Panc1 (cell line): Measurements from ENCODE around the gene DHRS7. TPM values are rescaled to one million over a fixed set of nuclear protein-coding genes. Genes with fewer than 3 reads are reported as not detected.

Experiments used
- ATAC-seq: fragments of 200-7000 bp; cut with Tn5 transposase; 2 replicates; pipeline ENCODE4 v1.9.1; 2020; ENCODE audit warnings: mild to moderate bottlenecking, moderate library complexity
- BruUV-seq: library from RNA; stranded (reverse); fragments of 400-500 nt; replicated peaks from 2 replicates; lab custom pipeline; 2021; lab: Mats Ljungman, UMichigan
- CTCF ChIA-PET: fragments of 300-600 bp; sonication (Branson Sonifier 250); formaldehyde crosslinking; loops from one replicate; lab custom pipeline; 2022; ENCODE audit warnings: antibody characterized with exemption; lab: Charles Lee
- POLR2A ChIA-PET: fragments of 300-600 bp; sonication (Branson Sonifier 250); formaldehyde crosslinking; loops from one replicate; lab custom pipeline; 2022; ENCODE audit warnings: antibody characterized with exemption; lab: Charles Lee
- DNase-seq: peaks from one replicate; pipeline ENCODE4 v3.0.0-alpha.2; 2010; ENCODE audit warnings: low read depth, low spot score
- H3K27ac ChIP-seq: 2 replicates; pipeline ENCODE4 v1.5.1; 2011; ENCODE audit warnings: mild to moderate bottlenecking, low read length, inconsistent platforms
- H3K27me3 ChIP-seq: fragments of 200-500 bp; sonication (Bioruptor generic); 2 replicates; pipeline ENCODE4 v1.6.0; 2014; ENCODE audit warnings: low read length, inconsistent platforms; ENCODE audit not compliant: control insufficient read depth, insufficient read depth
- H3K36me3 ChIP-seq: fragments of 200-500 bp; sonication (Bioruptor generic); 2 replicates; pipeline ENCODE4 v1.5.1; 2014; ENCODE audit warnings: inconsistent platforms, mild to moderate bottlenecking, low read length, moderate library complexity; ENCODE audit not compliant: control insufficient read depth, insufficient read depth
- H3K4me1 ChIP-seq: 2 replicates; pipeline ENCODE4 v1.5.1; 2011; ENCODE audit warnings: inconsistent platforms, mild to moderate bottlenecking, low read length, moderate library complexity; ENCODE audit not compliant: control insufficient read depth, insufficient read depth
- H3K4me3 ChIP-seq, 2 experiments: 2 replicates each; pipeline ENCODE4 v1.5.1; 2011 to 2012; ENCODE audit warnings: low read depth in 2 of 2, low read length in 2 of 2, mild to moderate bottlenecking in 2 of 2, inconsistent platforms in 1 of 2, moderate library complexity in 1 of 2
- H3K9me3 ChIP-seq: fragments of 200-500 bp; sonication (Bioruptor generic); 2 replicates; pipeline ENCODE4 v1.5.1; 2014; ENCODE audit warnings: low read depth, mild to moderate bottlenecking, inconsistent platforms, low read length, moderate library complexity; ENCODE audit not compliant: control insufficient read depth, insufficient read depth
- POLR2AphosphoS5 ChIP-seq: IDR thresholded peaks from 2 replicates; pipeline ENCODE4 v1.6.1; 2012; ENCODE audit warnings: mild to moderate bottlenecking, low read depth, low read length, moderate library complexity
- REST ChIP-seq, 2 experiments: IDR thresholded peaks; 2 replicates each; pipeline ENCODE4 v1.6.1; 2011 to 2012; ENCODE audit warnings: low read depth in 2 of 2, control low read depth in 1 of 2, low read length in 1 of 2, mild to moderate bottlenecking in 1 of 2, moderate library complexity in 1 of 2; ENCODE audit not compliant: insufficient read depth in 1 of 2
- SIN3A ChIP-seq: IDR thresholded peaks from 2 replicates; pipeline ENCODE4 v1.6.1; 2012; ENCODE audit warnings: low read depth, mild to moderate bottlenecking, low read length, moderate library complexity, borderline replicate concordance; ENCODE audit not compliant: insufficient read depth
- TCF7L2 ChIP-seq: IDR thresholded peaks from 2 replicates; pipeline ENCODE4 v1.6.1; 2011; ENCODE audit warnings: mild to moderate bottlenecking, low read depth, low read length, inconsistent platforms
- in situ Hi-C: cut with HindIII; loops from 2 replicates; pipeline ENCODE4 v1.10.0; 2016; ENCODE audit warnings: low sequenced_read_pairs, low pct_unique_long_range_greater_than_20kb
- intact Hi-C: fragments of 100-400 bp; cut with micrococcal nuclease; formaldehyde crosslinking; loops from one replicate; pipeline ENCODE4 v1.10.0; 2022; ENCODE audit not compliant: unreplicated experiment
- total RNA-seq: library from RNA; stranded (reverse); gene quantifications from one replicate; pipeline ENCODE4 v1.2.1, GENCODE V29; 2021; ENCODE audit not compliant: unreplicated experiment
- TF ChIP-seq, protein P1 (sequence below): fragments of 450-650 bp; IDR thresholded peaks from 2 replicates; pipeline ENCODE4 v1.5.1; 2017; ENCODE audit warnings: mild to moderate bottlenecking

Gene DHRS7
- total RNA-seq, 1 experiment from 2014 or later, result 34.5 TPM

- ChIA-PET CTCF (interaction anchor here (0.6 kb wide), 1 partner anchor 83 kb away, joined by 3 read pairs; no protein-coding TSS in a partner anchor), POLR2A (no interaction called here)
- DNase-seq (peak; percentile 75), ATAC-seq (0 out of 2 replicates have a peak, but pooled peaks have one; percentile 48)
- H3K4me1 ChIP-seq, result no peaks in the 10 kb centered on the region
- no TSS peak for BruUV-seq
- no peak overlapping the region for H3K27ac ChIP-seq
- no peaks in the 10 kb centered on the region; the same call in 1 of the 2 replicates for H3K36me3 ChIP-seq
- H3K9me3 ChIP-seq, result no peaks in the 10 kb centered on the region
- in situ Hi-C loops, result no loop called here
- no peaks in the 10 kb centered on the region for H3K27me3 ChIP-seq
- intact Hi-C loops, result no loop called here
- no peak for TF ChIP-seq TCF7L2
- no peak overlapping the region for H3K4me3 ChIP-seq
Observed at GRCh38 chr14:60151715-60152114, 13.5 kb downstream of the DHRS7 start.

GRCh38 chr14:60134702-60135101 lies 30.5 kb downstream of the DHRS7 start:
- H3K4me1 ChIP-seq, result no peaks in the 10 kb centered on the region
- in situ Hi-C loops (no loop called here), intact Hi-C loops (no loop called here)
- no peak overlapping the region for H3K4me3 ChIP-seq
- H3K36me3 ChIP-seq, result no peaks in the 10 kb centered on the region; the same call in 1 of the 2 replicates
- no peak for DNase-seq
- POLR2A ChIA-PET, result no interaction called here
- no peak overlapping the region for H3K27ac ChIP-seq
- no peak for TF ChIP-seq POLR2AphosphoS5
- no peak for TF ChIP-seq SIN3A
- TF ChIP-seq, protein P1, sequence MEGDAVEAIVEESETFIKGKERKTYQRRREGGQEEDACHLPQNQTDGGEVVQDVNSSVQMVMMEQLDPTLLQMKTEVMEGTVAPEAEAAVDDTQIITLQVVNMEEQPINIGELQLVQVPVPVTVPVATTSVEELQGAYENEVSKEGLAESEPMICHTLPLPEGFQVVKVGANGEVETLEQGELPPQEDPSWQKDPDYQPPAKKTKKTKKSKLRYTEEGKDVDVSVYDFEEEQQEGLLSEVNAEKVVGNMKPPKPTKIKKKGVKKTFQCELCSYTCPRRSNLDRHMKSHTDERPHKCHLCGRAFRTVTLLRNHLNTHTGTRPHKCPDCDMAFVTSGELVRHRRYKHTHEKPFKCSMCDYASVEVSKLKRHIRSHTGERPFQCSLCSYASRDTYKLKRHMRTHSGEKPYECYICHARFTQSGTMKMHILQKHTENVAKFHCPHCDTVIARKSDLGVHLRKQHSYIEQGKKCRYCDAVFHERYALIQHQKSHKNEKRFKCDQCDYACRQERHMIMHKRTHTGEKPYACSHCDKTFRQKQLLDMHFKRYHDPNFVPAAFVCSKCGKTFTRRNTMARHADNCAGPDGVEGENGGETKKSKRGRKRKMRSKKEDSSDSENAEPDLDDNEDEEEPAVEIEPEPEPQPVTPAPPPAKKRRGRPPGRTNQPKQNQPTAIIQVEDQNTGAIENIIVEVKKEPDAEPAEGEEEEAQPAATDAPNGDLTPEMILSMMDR, result no peak
- TF ChIP-seq REST (IDR thresholded peaks at IDR 0.05; ENCODE audit: insufficient read depth in 1 of 2, low read depth in 2 of 2, low read length in 1 of 2), result no peak
- no peak for TF ChIP-seq TCF7L2
- ATAC-seq, result no peak
- no TSS peak for BruUV-seq
- CTCF ChIA-PET, result no interaction called here
- no peaks in the 10 kb centered on the region for H3K27me3 ChIP-seq
- H3K9me3 ChIP-seq, result no peaks in the 10 kb centered on the region

- CTCF ChIA-PET, result no interaction called here
Observed at GRCh38 chr14:60133487-60133886, 31.7 kb downstream of the DHRS7 start.

More at GRCh38 chr14:60133487-60133886, 31.7 kb downstream of the DHRS7 start:
- POLR2A ChIA-PET, result no interaction called here
- intact Hi-C loops, result no loop called here
- BruUV-seq, result no TSS peak
- no peak for TF ChIP-seq TCF7L2
- no peak for TF ChIP-seq SIN3A
- TF ChIP-seq, protein P1, result no peak
- no peak for TF ChIP-seq REST (IDR thresholded peaks at IDR 0.05; ENCODE audit: insufficient read depth in 1 of 2, low read depth in 2 of 2, low read length in 1 of 2)
- TF ChIP-seq POLR2AphosphoS5, result no peak
- ATAC-seq, result no peak
- Histone ChIP-seq H3K27ac (no peak overlapping the region), H3K27me3 (no peaks in the 10 kb centered on the region), H3K9me3 (no peaks in the 10 kb centered on the region), H3K4me3 (no peak overlapping the region), H3K36me3 (no peaks in the 10 kb centered on the region; the same call in 1 of the 2 replicates), H3K4me1 (no peaks in the 10 kb centered on the region)
- DNase-seq, result no peak
- in situ Hi-C loops, result no loop called here
